GM21381 (cell line): ENCODE results near the gene GOLGA8A.
"Not testable (repeated sequence)": the region's sequence is repeated elsewhere in the genome, so short reads cannot be mapped to it uniquely, and the experiment has no call there.

Experiments
- ATAC-seq: cut with Tn5 transposase; IDR thresholded peaks from one replicate; pipeline ENCODE4 v1.9.1; 2021; ENCODE audit warnings: mild to moderate bottlenecking, moderate library complexity; ENCODE audit not compliant: unreplicated experiment

Gene GOLGA8A

DNA sequence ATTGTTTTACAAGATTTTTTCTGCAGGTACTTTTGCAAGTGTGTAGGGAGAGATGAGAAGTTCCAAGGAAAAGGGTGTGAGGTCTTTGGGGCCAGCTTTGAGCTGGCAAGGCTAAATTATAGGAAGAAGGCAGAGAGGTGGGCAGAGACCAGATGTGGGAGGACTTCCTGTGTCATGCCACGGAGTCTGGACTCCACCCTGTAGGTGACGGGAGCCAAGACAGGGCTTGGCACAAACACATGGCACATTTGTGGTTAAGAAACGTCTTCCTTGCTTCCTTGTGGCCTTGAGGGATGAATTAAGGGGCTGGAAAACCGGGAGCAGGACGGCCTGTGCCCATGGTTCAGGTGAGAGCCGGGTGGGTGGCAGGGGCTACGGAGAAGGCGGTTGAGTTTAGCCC lies 19.2 kb downstream of the GOLGA8A start:
- not testable (repeated sequence) for ATAC-seq

GRCh38 chr15:34409511-34409910 lies 28.1 kb downstream of the GOLGA8A start:
- not testable (repeated sequence) for ATAC-seq

- not testable (repeated sequence) for ATAC-seq
These were observed 28.6 kb downstream of the GOLGA8A start for GRCh38 chr15:34408973-34409372.

DNA sequence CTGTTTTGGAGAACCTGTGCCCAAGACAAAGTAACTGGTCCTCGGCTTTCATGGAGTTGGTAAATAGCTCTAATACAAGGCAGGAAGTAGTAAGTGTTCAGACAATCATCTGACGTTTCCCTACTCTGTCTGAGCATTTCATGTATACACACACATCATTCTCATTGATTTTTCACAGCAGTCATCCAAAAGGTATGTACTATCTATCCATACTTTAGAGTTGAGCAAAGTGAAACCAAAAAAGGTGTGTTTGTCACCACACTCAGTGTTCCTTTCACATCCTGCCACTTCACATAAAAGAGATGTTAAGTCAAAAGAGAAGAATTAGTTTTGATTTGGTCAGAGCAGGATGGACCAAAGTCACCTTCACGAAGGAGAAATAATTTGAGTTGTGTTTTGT lies 33.7 kb downstream of the GOLGA8A start:
- ATAC-seq, result not testable (repeated sequence)

- peak; percentile 53 for ATAC-seq
These were observed 34.4 kb downstream of the GOLGA8A start for GRCh38 chr15:34403160-34403598.

DNA sequence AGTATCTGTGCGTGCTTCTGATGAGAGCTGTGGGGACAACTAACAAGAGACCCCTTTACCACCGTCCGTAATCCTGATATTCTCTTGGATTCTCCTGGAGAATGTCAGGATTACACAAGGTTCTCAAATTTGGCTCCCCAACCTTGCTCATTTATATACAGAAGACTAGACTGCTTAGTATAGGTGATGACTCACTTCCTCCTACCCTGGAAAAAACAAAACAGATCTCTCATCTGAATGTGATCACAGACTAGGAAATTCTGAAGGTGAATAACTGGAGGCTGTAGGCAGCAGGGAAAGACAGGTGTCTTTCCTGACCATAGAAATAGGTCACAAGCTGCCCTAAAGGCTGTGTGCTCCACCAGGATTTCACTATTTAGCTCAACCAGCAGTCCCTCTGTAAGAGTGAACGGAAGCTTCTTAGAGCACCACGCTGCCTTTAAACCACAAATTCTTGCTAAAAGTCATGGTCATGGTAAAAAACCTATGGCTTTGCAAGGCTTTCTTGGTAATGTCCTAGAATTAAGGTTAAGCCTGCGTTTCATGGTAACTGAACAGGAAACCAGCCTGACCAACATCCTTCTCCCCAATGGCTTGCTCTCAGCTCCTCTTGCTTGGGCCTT lies 39.9 kb downstream of the GOLGA8A start:
- ATAC-seq, result not testable (repeated sequence)

DNA sequence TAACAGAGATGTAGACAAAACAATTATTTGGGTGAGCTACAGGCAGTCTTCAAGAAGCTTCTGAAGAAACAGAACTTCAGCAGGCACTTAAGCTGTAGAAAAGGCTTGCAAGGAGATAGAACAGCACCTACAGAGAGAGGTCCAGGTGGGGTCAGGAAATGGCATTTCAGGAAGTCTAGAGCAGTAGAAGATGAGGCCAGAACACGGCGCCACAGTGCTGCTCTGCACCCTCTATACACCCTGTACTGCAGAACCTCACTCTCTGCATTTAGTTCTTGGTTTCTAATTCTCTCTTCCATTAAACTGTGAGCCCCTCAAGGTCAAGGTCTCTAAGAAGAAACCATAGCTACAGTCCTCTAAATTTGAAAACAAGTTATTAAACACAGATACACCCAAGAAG lies 44.6 kb downstream of the GOLGA8A start:
- not testable (repeated sequence) for ATAC-seq

DNA sequence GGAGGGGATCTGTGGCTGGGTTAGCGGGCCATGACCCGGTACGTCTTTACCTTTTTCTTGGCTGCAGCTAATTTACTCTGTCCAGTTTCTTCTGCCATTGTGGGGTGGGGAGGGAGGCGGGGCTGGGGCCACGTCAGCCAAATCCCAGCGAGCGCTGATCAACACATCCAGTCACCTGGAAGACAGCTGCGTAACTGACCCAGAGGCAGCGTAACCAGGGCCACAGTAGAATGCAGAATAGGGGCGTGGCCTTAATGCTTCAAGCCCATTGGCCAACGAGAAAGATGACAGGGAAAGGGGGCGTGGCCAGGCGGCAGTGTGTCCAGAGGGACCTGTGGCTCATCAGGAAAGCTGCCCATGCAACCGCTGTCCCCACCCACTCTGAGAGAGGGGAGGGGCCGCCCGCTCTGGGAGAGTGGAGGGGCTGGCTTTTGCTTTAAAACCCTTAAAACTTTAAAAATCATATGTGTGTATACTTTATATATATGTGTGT lies 48.0 kb downstream of the GOLGA8A start:
- not testable (repeated sequence) for ATAC-seq
